PFSK-1 (cell line): ENCODE results near the gene TNFRSF21.

Experiments used
- POLR2AphosphoS5 ChIP-seq: IDR thresholded peaks from 2 replicates; pipeline ENCODE4 v1.6.1; 2012; ENCODE audit warnings: low read depth, mild to moderate bottlenecking, control low read depth, low read length, moderate library complexity
- SIN3A ChIP-seq: IDR thresholded peaks from 2 replicates; pipeline ENCODE4 v1.6.1; 2012; ENCODE audit warnings: mild to moderate bottlenecking, low read length, moderate library complexity, borderline replicate concordance; ENCODE audit not compliant: insufficient read depth

- TF ChIP-seq POLR2AphosphoS5 (no peak), SIN3A (no peak)
Measured at GRCh38 chr6:47256981-47257730, 52.5 kb downstream of the TNFRSF21 start.
